GM23338 (cell line): ENCODE results near the gene WNK2.

Source experiments
- EZH2 ChIP-seq: fragments of 200-600 bp; sonication (generic); IDR thresholded peaks from one replicate; pipeline ENCODE4 v1.8.0; 2017; ENCODE audit warnings: antibody characterized with exemption, mild to moderate bottlenecking, low read depth; ENCODE audit not compliant: unreplicated experiment
- EZH2phosphoT487 ChIP-seq: fragments of 200-600 bp; sonication (generic); IDR thresholded peaks from one replicate; pipeline ENCODE4 v1.8.1; 2018; ENCODE audit warnings: antibody characterized with exemption; ENCODE audit not compliant: unreplicated experiment
- JUNB ChIP-seq: IDR thresholded peaks from one replicate; pipeline ENCODE4 v1.6.1; 2016; ENCODE audit warnings: antibody characterized with exemption; ENCODE audit not compliant: unreplicated experiment
- POLR2AphosphoS5 ChIP-seq: IDR thresholded peaks from 2 replicates; pipeline ENCODE4 v1.6.1; 2016; ENCODE audit warnings: antibody characterized with exemption, low read depth
- TF ChIP-seq, protein P1 (sequence below), 2 experiments: fragments of 200-600 bp in 1 of 2; sonication (generic) in 1 of 2; conservative IDR thresholded peaks; 2 replicates each; pipeline versions ENCODE4 v1.5.1 to v1.6.1; 2016 to 2017; ENCODE audit warnings: antibody characterized with exemption in 2 of 2, low read depth in 2 of 2, mild to moderate bottlenecking in 2 of 2, moderate library complexity in 1 of 2
- TF ChIP-seq, protein P2 (sequence below): IDR thresholded peaks from one replicate; pipeline ENCODE4 v1.6.1; 2018; ENCODE audit warnings: antibody characterized with exemption; ENCODE audit not compliant: unreplicated experiment
- TF ChIP-seq, protein P3 (sequence below): IDR thresholded peaks from 2 replicates; pipeline ENCODE4 v1.6.1; 2016; ENCODE audit warnings: antibody characterized with exemption

DNA sequence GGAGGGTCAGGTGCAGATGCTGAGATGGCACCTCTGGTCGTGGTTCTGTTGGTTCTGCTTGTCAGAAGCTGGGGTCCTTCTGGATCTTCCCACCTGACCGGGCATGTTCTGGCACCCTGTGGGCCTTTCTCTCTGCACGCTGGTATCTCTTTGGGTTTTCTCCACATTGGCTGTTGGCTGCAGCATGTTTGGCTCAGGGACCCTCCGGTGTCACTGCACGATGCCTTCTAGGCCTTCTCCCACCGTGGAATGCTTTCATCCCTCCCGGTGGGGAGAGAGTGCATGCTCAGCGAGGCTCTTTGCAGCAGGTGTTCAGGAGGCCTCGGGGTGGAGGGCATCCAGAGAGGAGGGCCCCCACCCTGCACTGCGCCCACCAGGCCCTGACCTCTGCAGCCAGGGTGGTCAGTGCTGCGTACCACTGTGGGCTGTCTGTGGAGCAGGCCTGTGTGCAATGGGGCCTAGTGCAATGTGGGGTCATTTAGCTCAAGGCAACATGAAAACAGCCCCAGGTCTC, 119.4 kb downstream of the WNK2 start:
- TF ChIP-seq POLR2AphosphoS5 (no peak), EZH2 (no peak), EZH2phosphoT487 (no peak), JUNB (no peak)
- TF ChIP-seq, protein P1, sequence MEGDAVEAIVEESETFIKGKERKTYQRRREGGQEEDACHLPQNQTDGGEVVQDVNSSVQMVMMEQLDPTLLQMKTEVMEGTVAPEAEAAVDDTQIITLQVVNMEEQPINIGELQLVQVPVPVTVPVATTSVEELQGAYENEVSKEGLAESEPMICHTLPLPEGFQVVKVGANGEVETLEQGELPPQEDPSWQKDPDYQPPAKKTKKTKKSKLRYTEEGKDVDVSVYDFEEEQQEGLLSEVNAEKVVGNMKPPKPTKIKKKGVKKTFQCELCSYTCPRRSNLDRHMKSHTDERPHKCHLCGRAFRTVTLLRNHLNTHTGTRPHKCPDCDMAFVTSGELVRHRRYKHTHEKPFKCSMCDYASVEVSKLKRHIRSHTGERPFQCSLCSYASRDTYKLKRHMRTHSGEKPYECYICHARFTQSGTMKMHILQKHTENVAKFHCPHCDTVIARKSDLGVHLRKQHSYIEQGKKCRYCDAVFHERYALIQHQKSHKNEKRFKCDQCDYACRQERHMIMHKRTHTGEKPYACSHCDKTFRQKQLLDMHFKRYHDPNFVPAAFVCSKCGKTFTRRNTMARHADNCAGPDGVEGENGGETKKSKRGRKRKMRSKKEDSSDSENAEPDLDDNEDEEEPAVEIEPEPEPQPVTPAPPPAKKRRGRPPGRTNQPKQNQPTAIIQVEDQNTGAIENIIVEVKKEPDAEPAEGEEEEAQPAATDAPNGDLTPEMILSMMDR (conservative IDR thresholded peaks at IDR 0.05; ENCODE audit: low read depth in 2 of 2) = no peak
- TF ChIP-seq, protein P2, sequence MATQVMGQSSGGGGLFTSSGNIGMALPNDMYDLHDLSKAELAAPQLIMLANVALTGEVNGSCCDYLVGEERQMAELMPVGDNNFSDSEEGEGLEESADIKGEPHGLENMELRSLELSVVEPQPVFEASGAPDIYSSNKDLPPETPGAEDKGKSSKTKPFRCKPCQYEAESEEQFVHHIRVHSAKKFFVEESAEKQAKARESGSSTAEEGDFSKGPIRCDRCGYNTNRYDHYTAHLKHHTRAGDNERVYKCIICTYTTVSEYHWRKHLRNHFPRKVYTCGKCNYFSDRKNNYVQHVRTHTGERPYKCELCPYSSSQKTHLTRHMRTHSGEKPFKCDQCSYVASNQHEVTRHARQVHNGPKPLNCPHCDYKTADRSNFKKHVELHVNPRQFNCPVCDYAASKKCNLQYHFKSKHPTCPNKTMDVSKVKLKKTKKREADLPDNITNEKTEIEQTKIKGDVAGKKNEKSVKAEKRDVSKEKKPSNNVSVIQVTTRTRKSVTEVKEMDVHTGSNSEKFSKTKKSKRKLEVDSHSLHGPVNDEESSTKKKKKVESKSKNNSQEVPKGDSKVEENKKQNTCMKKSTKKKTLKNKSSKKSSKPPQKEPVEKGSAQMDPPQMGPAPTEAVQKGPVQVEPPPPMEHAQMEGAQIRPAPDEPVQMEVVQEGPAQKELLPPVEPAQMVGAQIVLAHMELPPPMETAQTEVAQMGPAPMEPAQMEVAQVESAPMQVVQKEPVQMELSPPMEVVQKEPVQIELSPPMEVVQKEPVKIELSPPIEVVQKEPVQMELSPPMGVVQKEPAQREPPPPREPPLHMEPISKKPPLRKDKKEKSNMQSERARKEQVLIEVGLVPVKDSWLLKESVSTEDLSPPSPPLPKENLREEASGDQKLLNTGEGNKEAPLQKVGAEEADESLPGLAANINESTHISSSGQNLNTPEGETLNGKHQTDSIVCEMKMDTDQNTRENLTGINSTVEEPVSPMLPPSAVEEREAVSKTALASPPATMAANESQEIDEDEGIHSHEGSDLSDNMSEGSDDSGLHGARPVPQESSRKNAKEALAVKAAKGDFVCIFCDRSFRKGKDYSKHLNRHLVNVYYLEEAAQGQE = no peak
- TF ChIP-seq, protein P3, sequence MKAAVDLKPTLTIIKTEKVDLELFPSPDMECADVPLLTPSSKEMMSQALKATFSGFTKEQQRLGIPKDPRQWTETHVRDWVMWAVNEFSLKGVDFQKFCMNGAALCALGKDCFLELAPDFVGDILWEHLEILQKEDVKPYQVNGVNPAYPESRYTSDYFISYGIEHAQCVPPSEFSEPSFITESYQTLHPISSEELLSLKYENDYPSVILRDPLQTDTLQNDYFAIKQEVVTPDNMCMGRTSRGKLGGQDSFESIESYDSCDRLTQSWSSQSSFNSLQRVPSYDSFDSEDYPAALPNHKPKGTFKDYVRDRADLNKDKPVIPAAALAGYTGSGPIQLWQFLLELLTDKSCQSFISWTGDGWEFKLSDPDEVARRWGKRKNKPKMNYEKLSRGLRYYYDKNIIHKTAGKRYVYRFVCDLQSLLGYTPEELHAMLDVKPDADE = no peak
